Lung (tissue), 12 donors: ENCODE data around the gene STRA6. TPM values are rescaled to one million over a fixed set of nuclear protein-coding genes. Genes with fewer than 3 reads are reported as not detected.

ENCODE experiments used
- ATAC-seq: fragments of 200-7000 bp; cut with Tn5 transposase; one replicate; pipeline ENCODE4 v1.9.1; 2020; ENCODE audit warnings: moderate number of reproducible peaks; ENCODE audit not compliant: insufficient read depth, low FRiP score
- DNase-seq, 3 donors: peaks; one replicate each; pipeline ENCODE4 v3.0.0-alpha.2; 2013 to 2017
- H3K27ac ChIP-seq, 2 donors: one replicate each; pipeline ENCODE4 v1.5.1; 2013; ENCODE audit warnings: mild to moderate bottlenecking in 2 of 2, moderate library complexity in 2 of 2, control low read depth in 1 of 2, inconsistent platforms in 1 of 2, low read depth in 1 of 2, low read length in 1 of 2
- H3K27me3 ChIP-seq, 3 donors: one replicate each; pipeline ENCODE4 v1.5.1; 2013; ENCODE audit warnings: low read length in 2 of 3; ENCODE audit not compliant: control insufficient read depth in 3 of 3, insufficient read depth in 3 of 3
- H3K36me3 ChIP-seq, 4 donors: one replicate each; pipeline ENCODE4 v1.5.1; 2013; ENCODE audit warnings: low read length in 4 of 4, mild to moderate bottlenecking in 1 of 4, moderate library complexity in 1 of 4; ENCODE audit not compliant: control insufficient read depth in 4 of 4, insufficient read depth in 4 of 4
- H3K4me1 ChIP-seq, 5 donors: one replicate each; pipeline ENCODE4 v1.5.1; 2013; ENCODE audit warnings: low read length in 5 of 5, mild to moderate bottlenecking in 2 of 5, moderate library complexity in 1 of 5; ENCODE audit not compliant: control insufficient read depth in 5 of 5, insufficient read depth in 5 of 5
- H3K4me3 ChIP-seq: one replicate; pipeline ENCODE4 v1.5.1; 2013; ENCODE audit warnings: mild to moderate bottlenecking, control low read depth, moderate library complexity
- H3K9ac ChIP-seq, 2 donors: one replicate each; pipeline ENCODE4 v1.5.1; 2013; ENCODE audit warnings: low read length in 2 of 2, control low read depth in 1 of 2; ENCODE audit not compliant: insufficient read depth in 1 of 2
- H3K9me3 ChIP-seq, 4 donors: one replicate each; pipeline ENCODE4 v1.5.1; 2013; ENCODE audit warnings: low read length in 3 of 4, mild to moderate bottlenecking in 1 of 4, moderate library complexity in 1 of 4; ENCODE audit not compliant: control insufficient read depth in 4 of 4, insufficient read depth in 3 of 4
- WGBS, 2 donors: extraction: QIAGEN DNeasy Blood & Tissue Kit; methylation state at CpG; one replicate each; pipeline ENCODE4 v1.1.7; 2013; 5-methylcytosine and 5-hydroxymethylcytosine counted together
- polyA plus RNA-seq, 2 donors: library from polyadenylated mRNA; stranded (reverse); fragments of 200-250 nt; gene quantifications; one replicate each; pipeline ENCODE4 v1.2.1, GENCODE V29; 2013
- total RNA-seq, 2 donors: library from RNA; depleted of rRNA in 1 of 2; stranded (reverse); fragments of >200 nt in 1 of 2; gene quantifications; one replicate each; pipeline ENCODE4 v1.2.1, GENCODE V29; 2014 to 2021
- TF ChIP-seq, protein P1 (sequence below): IDR thresholded peaks from 2 replicates; pipeline ENCODE4 v1.5.1; 2012; ENCODE audit warnings: mild to moderate bottlenecking; ENCODE audit errors: control extremely low read depth, extremely low read depth
- donor health status: control.
- donor health status: control.
- donor health status: Bipolar disorder and iron deficiency.
- donor health status: healthy.
- donor health status: DM: yes; HTN: yes; CAD: no.

Gene STRA6
- total and polyA plus RNA-seq, 4 donors, result 0.40 to 2.6 (median 0.78) TPM

DNA sequence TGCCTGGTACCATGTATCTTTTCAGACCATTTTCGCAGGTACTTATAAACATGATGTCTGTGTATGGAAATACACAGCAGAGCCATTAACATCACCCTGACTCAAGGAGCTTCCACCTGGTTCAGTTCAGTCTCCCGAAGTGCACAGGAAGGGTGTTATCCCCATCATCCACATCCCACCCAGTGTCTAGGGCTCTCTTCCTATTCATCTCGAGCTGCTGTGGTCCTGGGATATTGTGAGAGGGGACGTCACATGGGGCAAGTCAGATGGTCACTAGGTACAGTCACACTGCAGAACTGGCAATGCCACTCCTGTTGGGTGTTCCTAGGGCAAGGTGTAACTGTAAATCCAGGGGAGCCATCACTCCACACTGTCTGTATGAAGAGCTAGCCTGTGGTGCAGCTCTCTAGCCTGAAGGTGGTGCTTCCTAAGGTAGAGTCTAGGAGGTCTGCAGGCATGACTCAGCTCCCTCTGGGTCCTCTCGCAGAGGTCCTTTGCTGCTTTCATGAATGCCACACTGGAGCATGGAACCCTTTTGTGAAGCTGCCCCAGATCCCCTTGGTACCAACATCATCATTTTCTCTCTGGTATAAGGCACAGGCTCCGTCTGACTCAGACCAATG is 58.3 kb downstream of the STRA6 start:
- no peak overlapping the region for H3K27ac ChIP-seq
- DNase-seq (no peak), ATAC-seq (no peak)
- no peaks in the 10 kb centered on the region for H3K36me3 ChIP-seq
- WGBS, 2 donors, result 80 to 86% methylated on average over 6 of the region's 6 CpGs
- H3K27me3 ChIP-seq, result peaks cover 0 to 17% (median 0%) of the 10 kb centered on the region in 3 donors
- TF ChIP-seq, protein P1, sequence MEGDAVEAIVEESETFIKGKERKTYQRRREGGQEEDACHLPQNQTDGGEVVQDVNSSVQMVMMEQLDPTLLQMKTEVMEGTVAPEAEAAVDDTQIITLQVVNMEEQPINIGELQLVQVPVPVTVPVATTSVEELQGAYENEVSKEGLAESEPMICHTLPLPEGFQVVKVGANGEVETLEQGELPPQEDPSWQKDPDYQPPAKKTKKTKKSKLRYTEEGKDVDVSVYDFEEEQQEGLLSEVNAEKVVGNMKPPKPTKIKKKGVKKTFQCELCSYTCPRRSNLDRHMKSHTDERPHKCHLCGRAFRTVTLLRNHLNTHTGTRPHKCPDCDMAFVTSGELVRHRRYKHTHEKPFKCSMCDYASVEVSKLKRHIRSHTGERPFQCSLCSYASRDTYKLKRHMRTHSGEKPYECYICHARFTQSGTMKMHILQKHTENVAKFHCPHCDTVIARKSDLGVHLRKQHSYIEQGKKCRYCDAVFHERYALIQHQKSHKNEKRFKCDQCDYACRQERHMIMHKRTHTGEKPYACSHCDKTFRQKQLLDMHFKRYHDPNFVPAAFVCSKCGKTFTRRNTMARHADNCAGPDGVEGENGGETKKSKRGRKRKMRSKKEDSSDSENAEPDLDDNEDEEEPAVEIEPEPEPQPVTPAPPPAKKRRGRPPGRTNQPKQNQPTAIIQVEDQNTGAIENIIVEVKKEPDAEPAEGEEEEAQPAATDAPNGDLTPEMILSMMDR, result no peak
- H3K4me3 ChIP-seq, result no peak overlapping the region
- H3K4me1 ChIP-seq, result no peaks in the 10 kb centered on the region
- no peak overlapping the region for H3K9ac ChIP-seq
- peaks cover 0 to 4% (median 1%) of the 10 kb centered on the region in 4 donors for H3K9me3 ChIP-seq

- Histone ChIP-seq H3K36me3 (no peaks in the 10 kb centered on the region), H3K4me1 (peaks cover 0 to 11% (median 4%) of the 10 kb centered on the region in 5 donors), H3K27ac (no peak overlapping the region), H3K9ac (no peak overlapping the region), H3K4me3 (no peak overlapping the region), H3K27me3 (peaks cover 0 to 36% (median 0%) of the 10 kb centered on the region in 3 donors), H3K9me3 (peaks cover 0 to 4% (median 1%) of the 10 kb centered on the region in 4 donors)
- no peak for ATAC-seq
- no peak for DNase-seq
- WGBS, 2 donors, result 96 to 97% methylated on average over 1 of the region's 1 CpG
- TF ChIP-seq, protein P1, result no peak
These were observed 61.0 kb downstream of the STRA6 start for GRCh38 chr15:74141591-74141990.

- TF ChIP-seq, protein P1, result no peak
- Histone ChIP-seq H3K36me3 (no peaks in the 10 kb centered on the region), H3K4me1 (peaks cover 0 to 23% (median 5%) of the 10 kb centered on the region in 5 donors), H3K27me3 (peaks cover 2 to 47% (median 12%) of the 10 kb centered on the region in 3 donors), H3K27ac (no peak overlapping the region), H3K4me3 (no peak overlapping the region), H3K9ac (no peak overlapping the region), H3K9me3 (no peaks in the 10 kb centered on the region)
- 85 to 91% methylated on average over 4 of the region's 4 CpGs for WGBS, 2 donors
- DNase-seq, result no peak
- ATAC-seq, result no peak
These were observed 63.9 kb downstream of the STRA6 start for GRCh38 chr15:74138642-74139041.
